ENCODE measurements around the gene ZC2HC1C. TPM values are rescaled to one million over a fixed set of nuclear protein-coding genes. Genes with fewer than 3 reads are reported as not detected.

Gene ZC2HC1C
- total RNA-seq, 4 donors from 2014 or later: 4.4 to 8.0 (median 5.1) TPM

DNA sequence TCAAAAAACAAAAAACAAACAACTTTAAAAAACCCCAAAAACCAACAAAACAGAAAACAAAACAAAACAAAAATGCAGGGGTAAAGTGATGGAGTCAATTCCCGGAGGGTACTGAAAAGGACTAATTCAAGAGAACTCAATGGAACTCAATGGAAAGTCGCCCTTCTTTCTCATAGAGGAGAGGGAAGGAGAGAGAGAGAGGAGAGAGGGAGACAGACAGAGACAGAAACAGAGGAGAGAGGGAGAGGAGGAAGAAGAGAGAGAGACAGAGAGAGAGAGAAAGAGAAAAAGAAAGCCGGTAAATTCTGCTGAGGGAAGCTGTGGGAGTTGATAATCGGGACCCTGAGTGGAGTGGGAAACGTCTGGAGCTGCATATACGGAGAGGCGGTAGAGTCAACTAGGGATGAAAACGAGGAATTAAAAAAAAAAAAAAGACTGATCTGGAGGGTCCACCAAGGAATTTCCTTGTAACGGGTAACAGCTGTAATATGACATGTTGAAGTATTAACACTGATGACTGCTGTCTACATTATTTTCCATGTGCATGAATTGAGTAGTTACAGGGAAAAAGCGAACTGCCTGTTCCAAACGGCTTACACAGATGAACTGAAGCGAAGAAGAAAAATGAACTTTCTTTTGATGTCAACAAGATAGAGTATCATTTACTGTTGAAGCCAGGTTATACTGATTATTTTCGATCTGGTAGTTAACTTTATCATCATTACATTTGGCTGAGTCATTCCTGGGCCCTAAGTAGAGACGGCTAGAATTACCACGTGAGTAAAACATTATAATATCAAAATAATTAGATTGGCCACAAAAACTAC is 934 bp upstream of the ZC2HC1C start:
- Histone ChIP-seq H3K27ac (peak overlapping the region; percentile 54 to 89 (median 88)), H3K4me3 (peak overlapping the region; percentile 46 to 56), H3K27me3 (no peaks in the 10 kb centered on the region), H3K36me3 (no peaks in the 10 kb centered on the region), H3K4me1 (peaks cover 0 to 54% (median 18%) of the 10 kb centered on the region in 3 donors), H3K9me3 (no peaks in the 10 kb centered on the region)
- peak; percentile 31 for ATAC-seq
- 6 to 9% methylated on average over 14 to 15 of the region's 15 CpGs for WGBS, 2 donors (ENCODE audit: low coverage in 1 of 2)
- TF ChIP-seq EP300 (IDR thresholded peaks at IDR 0.05) (no peak), POLR2AphosphoS5 (IDR thresholded peaks at IDR 0.05) (no peak), POLR2A (IDR thresholded peaks at IDR 0.05) (no peak), CTCF (IDR thresholded peaks at IDR 0.05) (no peak)

DNA sequence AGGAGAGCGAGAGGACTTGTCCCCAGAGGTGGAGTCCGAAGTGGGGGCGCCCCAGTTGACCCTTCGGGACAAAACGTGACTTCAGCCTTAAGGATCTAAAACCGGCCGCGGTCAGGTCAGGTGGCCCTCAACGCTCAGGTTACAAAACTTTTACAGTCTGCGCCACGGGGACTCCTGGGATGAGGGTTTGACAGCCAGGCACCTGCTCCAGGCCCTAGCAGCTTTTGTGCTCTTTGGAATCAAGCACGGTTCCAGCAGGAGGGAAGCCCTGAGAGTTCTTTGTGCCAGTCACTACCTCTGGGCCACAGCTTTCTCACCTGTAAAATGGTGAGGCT is 337 bp downstream of the ZC2HC1C start:
- ATAC-seq: no peak
- no peaks in the 10 kb centered on the region for H3K9me3 ChIP-seq
- TF ChIP-seq POLR2AphosphoS5 (IDR thresholded peaks at IDR 0.05) (no peak), POLR2A (IDR thresholded peaks at IDR 0.05) (no peak), CTCF (IDR thresholded peaks at IDR 0.05) (no peak), EP300 (IDR thresholded peaks at IDR 0.05) (no peak)
- H3K4me3 ChIP-seq: peak overlapping the region; percentile 46 to 56
- no peaks in the 10 kb centered on the region for H3K36me3 ChIP-seq
- H3K27ac ChIP-seq: peak overlapping the region; percentile 58 to 89 (median 88)
- H3K27me3 ChIP-seq: no peaks in the 10 kb centered on the region
- H3K4me1 ChIP-seq: peaks cover 0 to 44% (median 18%) of the 10 kb centered on the region in 3 donors
- WGBS, 2 donors (ENCODE audit: low coverage in 1 of 2): no CpG with 5 or more reads among the region's 12 CpGs

- H3K27me3 ChIP-seq: no peaks in the 10 kb centered on the region
- H3K4me3 ChIP-seq: peak overlapping the region in 1 of 2 donors; percentile 56
- WGBS, 2 donors (ENCODE audit: low coverage in 1 of 2): 69% methylated on average over 7 of the region's 9 CpGs; no CpG with 5 or more reads in 1 of the 2 donors
- H3K4me1 ChIP-seq: peaks cover 0 to 42% (median 18%) of the 10 kb centered on the region in 3 donors
- no peak for ATAC-seq
- no peaks in the 10 kb centered on the region for H3K9me3 ChIP-seq
- peak overlapping the region in 3 of 4 donors; percentile 86 to 89 (median 89) for H3K27ac ChIP-seq
- TF ChIP-seq CTCF (IDR thresholded peaks at IDR 0.05): no peak
- TF ChIP-seq POLR2AphosphoS5 (IDR thresholded peaks at IDR 0.05): peak; percentile 35
- H3K36me3 ChIP-seq: no peaks in the 10 kb centered on the region
These were observed 942 bp downstream of the ZC2HC1C start for GRCh38 chr14:75070383-75070782.

DNA sequence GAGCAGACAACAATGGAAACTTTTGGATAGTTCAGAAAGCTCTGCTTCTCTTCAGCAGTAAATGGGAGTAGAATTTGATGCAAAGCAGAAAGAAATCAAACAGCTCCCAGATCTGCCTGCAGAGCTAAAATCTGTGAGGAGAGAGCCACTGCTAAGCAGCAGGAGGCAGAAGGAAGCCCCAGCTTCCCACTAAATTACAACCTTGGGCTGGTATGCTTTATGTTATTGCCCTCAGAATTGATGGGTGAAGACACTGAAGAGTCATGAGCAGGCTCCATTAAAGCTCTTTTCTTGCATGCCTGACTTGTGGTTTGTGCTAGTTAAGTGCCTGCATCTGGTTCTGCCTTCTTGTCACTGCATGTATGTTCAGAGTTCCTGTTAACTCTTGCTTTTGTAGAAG is 8.4 kb downstream of the ZC2HC1C start:
- Histone ChIP-seq H3K4me3 (no peak overlapping the region), H3K27ac (no peak overlapping the region), H3K9me3 (no peaks in the 10 kb centered on the region), H3K27me3 (no peaks in the 10 kb centered on the region), H3K4me1 (peaks cover 0 to 28% (median 10%) of the 10 kb centered on the region in 3 donors), H3K36me3 (peaks cover 0 to 6% of the 10 kb centered on the region in 2 donors)
- TF ChIP-seq CTCF (IDR thresholded peaks at IDR 0.05) (no peak), POLR2A (IDR thresholded peaks at IDR 0.05) (no peak), EP300 (IDR thresholded peaks at IDR 0.05) (no peak), POLR2AphosphoS5 (IDR thresholded peaks at IDR 0.05) (no peak)
- ATAC-seq: no peak

DNA sequence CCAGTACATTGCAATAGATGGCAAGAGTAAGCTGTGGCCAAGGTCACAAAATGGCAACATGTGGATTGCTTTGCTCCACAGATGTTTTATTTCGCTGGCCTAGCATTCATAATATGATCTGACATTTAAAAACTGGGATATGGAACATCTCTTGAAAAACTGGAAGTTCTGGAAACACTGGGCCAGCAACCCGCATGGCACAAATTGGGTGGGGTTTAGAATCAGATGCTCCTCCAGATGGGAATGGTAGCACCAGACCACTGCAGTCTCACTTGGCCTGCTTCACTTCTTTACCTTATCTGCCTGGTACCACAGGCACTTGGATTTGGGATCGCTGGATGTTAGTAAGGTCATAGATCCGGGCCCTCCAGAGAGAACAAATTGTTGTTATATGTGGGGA is 10.1 kb downstream of the ZC2HC1C start:
- 50 to 93% methylated on average over 3 to 4 of the region's 4 CpGs for WGBS, 2 donors (ENCODE audit: low coverage in 1 of 2)
- TF ChIP-seq POLR2A (IDR thresholded peaks at IDR 0.05): no peak
- TF ChIP-seq CTCF (IDR thresholded peaks at IDR 0.05): no peak
- TF ChIP-seq POLR2AphosphoS5 (IDR thresholded peaks at IDR 0.05): no peak
- no peak for TF ChIP-seq EP300 (IDR thresholded peaks at IDR 0.05)
- H3K27ac ChIP-seq: no peak overlapping the region

More for the DNA sequence above, 10.1 kb downstream of the ZC2HC1C start:
- ATAC-seq: no peak
- H3K9me3 ChIP-seq: no peaks in the 10 kb centered on the region
- peaks cover 0 to 20% of the 10 kb centered on the region in 2 donors for H3K36me3 ChIP-seq
- no peaks in the 10 kb centered on the region for H3K27me3 ChIP-seq
- no peak overlapping the region for H3K4me3 ChIP-seq
- H3K4me1 ChIP-seq: peaks cover 0 to 25% (median 10%) of the 10 kb centered on the region in 3 donors
